ENCODE measurements around the gene SEC16A.

The SEC16A gene

DNA sequence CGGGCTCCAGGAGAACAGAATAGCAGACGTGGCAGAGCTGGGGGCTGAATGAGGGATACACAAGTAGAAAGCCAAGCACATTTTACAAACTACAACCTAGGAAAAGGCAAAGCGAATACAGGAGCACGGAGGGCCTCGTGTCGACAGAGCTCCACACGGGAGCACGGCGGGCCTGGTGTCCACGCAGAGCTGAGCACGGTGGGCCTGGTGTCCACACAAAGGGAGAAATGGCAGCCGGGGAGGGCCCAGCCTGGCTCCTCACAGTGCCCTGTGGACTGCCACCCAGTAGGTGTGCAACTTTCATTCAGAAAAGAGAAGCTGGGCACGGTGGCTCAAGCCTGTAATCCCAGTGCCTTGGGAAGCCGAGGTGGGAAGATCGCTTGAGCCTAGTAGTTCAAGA lies 39.8 kb downstream of the SEC16A start:
- no peak for TF ChIP-seq POLR2AphosphoS5 (IDR thresholded peaks at IDR 0.05; ENCODE audit: low read depth)
- TF ChIP-seq, protein P1, sequence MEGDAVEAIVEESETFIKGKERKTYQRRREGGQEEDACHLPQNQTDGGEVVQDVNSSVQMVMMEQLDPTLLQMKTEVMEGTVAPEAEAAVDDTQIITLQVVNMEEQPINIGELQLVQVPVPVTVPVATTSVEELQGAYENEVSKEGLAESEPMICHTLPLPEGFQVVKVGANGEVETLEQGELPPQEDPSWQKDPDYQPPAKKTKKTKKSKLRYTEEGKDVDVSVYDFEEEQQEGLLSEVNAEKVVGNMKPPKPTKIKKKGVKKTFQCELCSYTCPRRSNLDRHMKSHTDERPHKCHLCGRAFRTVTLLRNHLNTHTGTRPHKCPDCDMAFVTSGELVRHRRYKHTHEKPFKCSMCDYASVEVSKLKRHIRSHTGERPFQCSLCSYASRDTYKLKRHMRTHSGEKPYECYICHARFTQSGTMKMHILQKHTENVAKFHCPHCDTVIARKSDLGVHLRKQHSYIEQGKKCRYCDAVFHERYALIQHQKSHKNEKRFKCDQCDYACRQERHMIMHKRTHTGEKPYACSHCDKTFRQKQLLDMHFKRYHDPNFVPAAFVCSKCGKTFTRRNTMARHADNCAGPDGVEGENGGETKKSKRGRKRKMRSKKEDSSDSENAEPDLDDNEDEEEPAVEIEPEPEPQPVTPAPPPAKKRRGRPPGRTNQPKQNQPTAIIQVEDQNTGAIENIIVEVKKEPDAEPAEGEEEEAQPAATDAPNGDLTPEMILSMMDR (IDR thresholded peaks at IDR 0.05; ENCODE audit: insufficient read depth, low read length): no peak
- no peak for TF ChIP-seq GABPA (IDR thresholded peaks at IDR 0.05; ENCODE audit: low read depth)
- no peak for TF ChIP-seq REST (IDR thresholded peaks at IDR 0.05; ENCODE audit: insufficient replicate concordance, low read depth)
- TF ChIP-seq SPI1 (IDR thresholded peaks at IDR 0.05; ENCODE audit: borderline replicate concordance, low read depth): no peak
- Histone ChIP-seq H3K27ac (replicated peaks) (no peak overlapping the region), H3K4me3 (replicated peaks; ENCODE audit: insufficient read depth, low read length) (no peak overlapping the region), H3K27me3 (ENCODE audit: insufficient read depth, poor library complexity, severe bottlenecking) (no peaks in the 10 kb centered on the region)
- DNase-seq (ENCODE audit: low read depth in 1 of 2, low spot score in 1 of 2): no peak

DNA sequence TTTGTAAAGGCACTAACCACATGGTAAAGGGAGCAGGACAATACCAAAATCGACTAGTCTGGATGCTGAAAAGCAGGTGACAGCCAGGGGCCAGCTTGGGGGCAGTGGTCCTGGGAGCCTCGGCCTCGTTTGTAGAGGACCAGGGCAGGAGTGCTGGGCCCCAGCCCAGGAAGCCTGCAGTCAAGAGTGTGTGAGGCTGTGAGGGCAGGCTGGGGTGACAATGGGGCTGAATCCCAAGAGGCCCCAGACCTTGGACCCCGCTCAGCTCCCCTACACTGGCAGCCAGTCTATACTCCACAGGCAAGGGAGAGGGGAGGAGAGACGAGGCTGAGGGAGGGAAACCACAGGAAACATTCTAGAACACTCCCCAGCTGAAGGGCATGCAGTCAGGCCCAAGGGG lies 40.6 kb downstream of the SEC16A start:
- Histone ChIP-seq H3K27me3 (ENCODE audit: insufficient read depth, poor library complexity, severe bottlenecking) (no peaks in the 10 kb centered on the region), H3K27ac (replicated peaks) (no peak overlapping the region), H3K4me3 (replicated peaks; ENCODE audit: insufficient read depth, low read length) (no peak overlapping the region)
- no peak for DNase-seq (ENCODE audit: low read depth in 1 of 2, low spot score in 1 of 2)
- no peak for TF ChIP-seq REST (IDR thresholded peaks at IDR 0.05; ENCODE audit: insufficient replicate concordance, low read depth)
- no peak for TF ChIP-seq SPI1 (IDR thresholded peaks at IDR 0.05; ENCODE audit: borderline replicate concordance, low read depth)
- no peak for TF ChIP-seq POLR2AphosphoS5 (IDR thresholded peaks at IDR 0.05; ENCODE audit: low read depth)
- no peak for TF ChIP-seq GABPA (IDR thresholded peaks at IDR 0.05; ENCODE audit: low read depth)
- TF ChIP-seq, protein P1 (IDR thresholded peaks at IDR 0.05; ENCODE audit: insufficient read depth, low read length): no peak

GRCh38 chr9:136441681-136442245 lies 41.1 kb downstream of the SEC16A start:
- DNase-seq (ENCODE audit: low read depth in 1 of 2, low spot score in 1 of 2): no peak
- TF ChIP-seq POLR2AphosphoS5 (IDR thresholded peaks at IDR 0.05; ENCODE audit: low read depth) (no peak), REST (IDR thresholded peaks at IDR 0.05; ENCODE audit: insufficient replicate concordance, low read depth) (no peak), GABPA (IDR thresholded peaks at IDR 0.05; ENCODE audit: low read depth) (no peak), SPI1 (IDR thresholded peaks at IDR 0.05; ENCODE audit: borderline replicate concordance, low read depth) (no peak)
- TF ChIP-seq, protein P1 (IDR thresholded peaks at IDR 0.05; ENCODE audit: insufficient read depth, low read length): no peak
- Histone ChIP-seq H3K27me3 (ENCODE audit: insufficient read depth, poor library complexity, severe bottlenecking) (no peaks in the 10 kb centered on the region), H3K27ac (replicated peaks) (no peak overlapping the region), H3K4me3 (replicated peaks; ENCODE audit: insufficient read depth, low read length) (no peak overlapping the region)
